HepG2 (cell line): Measurements from ENCODE around the gene GFRA4. TPM values are rescaled to one million over a fixed set of nuclear protein-coding genes. Genes with fewer than 3 reads are reported as not detected.

Experiments used
- ATAC-seq: fragments of 200-7000 bp; cut with Tn5 transposase; 3 replicates; pipeline ENCODE4 v1.9.1; 2020; ENCODE audit warnings: mild to moderate bottlenecking, moderate library complexity
- BruUV-seq: library from RNA; stranded (reverse); fragments of 400-500 nt; replicated peaks from 2 replicates; lab custom pipeline; 2021; lab: Mats Ljungman, UMichigan
- CTCF ChIA-PET: fragments of 300-600 bp; formaldehyde crosslinking; extraction: SDS; loops from one replicate; lab custom pipeline; 2021; ENCODE audit warnings: low total read pairs, inconsistent platforms, low intra/inter-chr PET ratio; lab: Yijun Ruan, JAX
- POLR2A ChIA-PET: fragments of 350-600 bp; sonication (Branson Sonifier 250); formaldehyde crosslinking; loops from one replicate; lab custom pipeline; 2020; ENCODE audit warnings: antibody characterized with exemption, inconsistent platforms; lab: Yijun Ruan, JAX
- DNase-seq: peaks from one replicate; pipeline ENCODE4 v3.0.0-alpha.2; 2015; ENCODE audit warnings: low spot score
- FAIRE-seq: peaks from 3 replicates; lab custom pipeline; 2011; peaks lifted over from hg19 to GRCh38; lab: Jason Lieb, UNC
- H2AFZ ChIP-seq: one replicate; pipeline ENCODE4 v1.6.1; 2011; ENCODE audit warnings: low read length, inconsistent platforms
- H3K27ac ChIP-seq: fragments of 300-600 bp; 3 replicates; pipeline ENCODE4 v1.8.0; 2011; ENCODE audit warnings: mixed run types, mild to moderate bottlenecking, mixed read lengths, low read length, inconsistent platforms; ENCODE audit not compliant: insufficient read depth; ENCODE audit errors: extremely low read length
- H3K27me3 ChIP-seq, 2 experiments: fragments of 200-600 bp in 1 of 2; 2 replicates in 1 of 2; 3 replicates in 1 of 2; pipeline versions ENCODE4 v1.6.0 to v1.8.0; 2011; ENCODE audit warnings: low read length in 2 of 2, mild to moderate bottlenecking in 2 of 2, moderate library complexity in 2 of 2, inconsistent platforms in 1 of 2; ENCODE audit not compliant: insufficient read depth in 2 of 2, control insufficient read depth in 1 of 2
- H3K36me3 ChIP-seq, 2 experiments: fragments of 200-600 bp in 1 of 2; replicated peaks in 1 of 2; 2 replicates in 1 of 2; 3 replicates in 1 of 2; pipeline versions ENCODE4 v1.5.1 to v1.8.0; 2011; ENCODE audit warnings: low read length in 2 of 2, inconsistent platforms in 1 of 2; ENCODE audit not compliant: insufficient read depth in 2 of 2, control insufficient read depth in 1 of 2
- H3K4me1 ChIP-seq: 2 replicates; pipeline ENCODE4 v1.5.1; 2012; ENCODE audit warnings: low read length, inconsistent platforms; ENCODE audit not compliant: insufficient read depth
- H3K4me2 ChIP-seq: 2 replicates; pipeline ENCODE4 v1.6.0; 2011; ENCODE audit warnings: low read depth, low read length, inconsistent platforms
- H3K4me3 ChIP-seq, 3 experiments: fragments of 200-600 bp in 1 of 3; sonication (generic), shearing (Covaris generic) in 1 of 3; replicated peaks in 1 of 3; 2 replicates each; pipeline ENCODE4 v1.5.1; 2011 to 2016; ENCODE audit warnings: low read length in 3 of 3, inconsistent platforms in 2 of 3, low read depth in 2 of 3, mild to moderate bottlenecking in 2 of 3, control low read depth in 1 of 3, mixed read lengths in 1 of 3; ENCODE audit not compliant: insufficient read depth in 1 of 3
- H3K79me2 ChIP-seq: one replicate; pipeline ENCODE4 v1.6.1; 2011; ENCODE audit warnings: low read length, inconsistent platforms; ENCODE audit not compliant: insufficient read depth
- H3K9ac ChIP-seq: 2 replicates; pipeline ENCODE4 v1.6.0; 2011; ENCODE audit warnings: mild to moderate bottlenecking, low read depth, low read length, inconsistent platforms; ENCODE audit not compliant: insufficient read depth
- H3K9me3 ChIP-seq: 2 replicates; pipeline ENCODE4 v1.5.1; 2012; ENCODE audit warnings: mild to moderate bottlenecking, low read length
- H4K20me1 ChIP-seq: 2 replicates; pipeline ENCODE4 v1.6.0; 2011; ENCODE audit warnings: inconsistent platforms, mild to moderate bottlenecking, low read length, moderate library complexity; ENCODE audit not compliant: insufficient read depth
- ARNT ChIP-seq: fragments of 450-650 bp; IDR thresholded peaks from 2 replicates; pipeline ENCODE4 v1.6.1; 2017
- EZH2 ChIP-seq: conservative IDR thresholded peaks from 2 replicates; pipeline ENCODE4 v1.6.1; 2012; ENCODE audit warnings: mild to moderate bottlenecking, low read depth, low read length, moderate library complexity
- HNF1A ChIP-seq, 2 experiments: sonication (generic) in 1 of 2; formaldehyde crosslinking in 1 of 2; IDR thresholded peaks; 2 replicates each; pipeline versions ENCODE4 v1.4.0 to v1.6.1; 2016 to 2020; ENCODE audit warnings: borderline replicate concordance in 1 of 2, low read depth in 1 of 2, mild to moderate bottlenecking in 1 of 2, missing genetic modification reagents in 1 of 2
- HNRNPK ChIP-seq: fragments of 200-400 bp; formaldehyde crosslinking; IDR thresholded peaks from 2 replicates; pipeline ENCODE4 v1.6.1; 2018; ENCODE audit warnings: low read length, low read depth, moderate library complexity, mild to moderate bottlenecking; ENCODE audit not compliant: poor library complexity, severe bottlenecking
- KDM2A ChIP-seq: sonication (generic); formaldehyde crosslinking; IDR thresholded peaks from 2 replicates; pipeline ENCODE4 v1.4.0; 2020; ENCODE audit warnings: low read depth, missing genetic modification reagents, borderline replicate concordance
- MIXL1 ChIP-seq: IDR thresholded peaks from 2 replicates; pipeline ENCODE4 v1.6.1; 2016
- NKX3-1 ChIP-seq: sonication (generic); formaldehyde crosslinking; IDR thresholded peaks from 2 replicates; pipeline ENCODE4 v1.5.0; 2020; ENCODE audit warnings: missing genetic modification reagents
- RFXAP ChIP-seq: sonication (generic); formaldehyde crosslinking; IDR thresholded peaks from 2 replicates; pipeline ENCODE4 v1.4.0; 2020; ENCODE audit warnings: missing genetic modification reagents, borderline replicate concordance
- ZBTB21 ChIP-seq: sonication (generic); formaldehyde crosslinking; IDR thresholded peaks from 2 replicates; pipeline ENCODE4 v1.4.0; 2020; ENCODE audit warnings: missing genetic modification reagents
- ZFP36L1 ChIP-seq: sonication (generic); formaldehyde crosslinking; IDR thresholded peaks from 2 replicates; pipeline ENCODE4 v1.8.0; 2022; ENCODE audit warnings: mild to moderate bottlenecking, missing genetic modification reagents, moderate library complexity
- ZNF256 ChIP-seq: sonication (generic); formaldehyde crosslinking; conservative IDR thresholded peaks from 2 replicates; pipeline ENCODE4 v1.4.0; 2020; ENCODE audit warnings: missing genetic modification reagents
- ZNF772 ChIP-seq: sonication (generic); formaldehyde crosslinking; IDR thresholded peaks from 2 replicates; pipeline ENCODE4 v1.5.0; 2020; ENCODE audit warnings: mild to moderate bottlenecking, missing genetic modification reagents
- ZSCAN9 ChIP-seq: IDR thresholded peaks from 2 replicates; pipeline ENCODE4 v1.6.1; 2016; ENCODE audit warnings: borderline replicate concordance
- WGBS: methylation state at CpG from one replicate; pipeline ENCODE4 v1.1.6; 2017; ENCODE audit warnings: low lambda C conversion rate; 5-methylcytosine and 5-hydroxymethylcytosine counted together
- in situ Hi-C: cut with HindIII; loops from 2 replicates; pipeline ENCODE4 v1.10.0; 2017; ENCODE audit warnings: low pct_unique_long_range_greater_than_20kb; ENCODE audit not compliant: extremely low pct_ligation_motif_present
- intact Hi-C: fragments of 100-400 bp; cut with micrococcal nuclease; formaldehyde crosslinking; loops from one replicate; pipeline ENCODE4 v1.10.0; 2022; ENCODE audit not compliant: unreplicated experiment
- polyA plus RNA-seq, 8 experiments: library from polyadenylated mRNA; depleted of rRNA in 3 of 8; stranded (reverse) in 7 of 8; unstranded in 1 of 8; fragments of >200 nt; fragmentation: Illumina TruSeq in 4 of 8; extraction: Trizol in 4 of 8; gene quantifications; 2 replicates each; pipeline versions ENCODE4 v1.2.1 to v1.2.3, GENCODE V29; 2011 to 2016; ENCODE audit warnings: low read depth in 4 of 8, missing spikeins in 1 of 8, mixed read lengths in 1 of 8; ENCODE audit not compliant: insufficient read depth in 1 of 8
- total RNA-seq, 5 experiments: library from RNA; depleted of rRNA; stranded (reverse); fragments of >200 nt; fragmentation: Illumina TruSeq; extraction: Trizol; gene quantifications; 2 replicates each; pipeline ENCODE4 v1.2.3, GENCODE V29; 2016; ENCODE audit warnings: low read depth in 1 of 5
- TF ChIP-seq, protein P1 (sequence below): sonication (generic); formaldehyde crosslinking; IDR thresholded peaks from 2 replicates; pipeline ENCODE4 v1.5.1; 2020; ENCODE audit warnings: mild to moderate bottlenecking, missing genetic modification reagents, moderate library complexity
- TF ChIP-seq, protein P2 (sequence below): sonication (generic); formaldehyde crosslinking; IDR thresholded peaks from 2 replicates; pipeline ENCODE4 v1.4.0; 2020; ENCODE audit warnings: mild to moderate bottlenecking, missing genetic modification reagents

The GFRA4 gene
- total and polyA plus RNA-seq, 2 of the 13 experiments (the other 11 are each of a cell fraction or from before 2014, with no cell fraction given) = not detected

DNA sequence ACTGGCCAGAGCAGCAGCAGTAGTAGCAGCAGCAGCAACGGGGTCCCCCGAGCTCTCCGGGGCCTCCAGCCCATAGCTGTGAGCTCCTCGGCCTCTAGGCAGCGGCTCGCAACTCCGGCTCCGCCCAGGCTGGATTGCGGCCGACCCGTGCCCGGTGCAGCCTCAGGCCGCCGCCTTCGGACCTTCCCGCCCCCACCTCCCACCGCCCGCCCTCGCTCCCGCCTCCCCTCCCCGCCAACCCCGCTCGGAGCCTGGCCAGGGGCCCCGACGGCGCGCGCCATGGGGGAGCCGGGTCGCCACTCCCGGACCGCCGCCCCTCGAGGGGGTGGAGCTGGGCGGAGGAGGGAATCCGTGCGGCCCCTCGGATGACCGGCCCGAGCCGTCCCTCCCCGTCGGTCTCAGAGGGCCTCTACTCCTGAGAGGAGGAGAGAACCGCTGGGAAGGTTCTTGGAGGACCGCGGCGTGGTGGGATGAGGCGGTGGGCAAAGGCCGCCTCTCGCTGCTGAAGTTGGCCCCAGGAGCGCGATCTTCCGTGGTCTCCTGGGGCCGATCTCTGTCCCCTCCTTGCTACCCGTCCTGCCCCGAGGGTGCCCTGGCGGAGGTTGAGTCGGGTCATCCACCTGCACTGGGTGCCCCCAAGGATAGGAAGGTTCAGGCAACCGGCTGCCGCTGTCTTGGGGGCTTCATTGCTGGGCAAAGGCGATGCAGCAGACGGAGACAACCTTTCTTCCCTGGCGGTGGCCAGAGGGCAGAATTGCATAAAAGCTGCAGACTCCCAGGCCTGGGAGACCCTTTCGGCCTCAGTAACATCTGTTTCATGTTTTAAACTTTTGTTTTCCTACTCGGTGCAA, 19.0 kb upstream of the GFRA4 start, which contains the start of gene ADAM33:
Gene ADAM33 (minus strand): TSS at position 80 of the 851 bp plus-strand sequence. CDS start 6 bp downstream, at position 74.
- Histone ChIP-seq H3K79me2 (no peaks in the 10 kb centered on the region), H3K36me3 (no peaks in the 10 kb centered on the region), H4K20me1 (no peaks in the 10 kb centered on the region), H3K4me3 (peak within 1 kb of the TSS in 1 of 3 experiments; percentile 27; a peak in 1 of 6 replicates), H2AFZ (no peak within 1 kb of the TSS), H3K9me3 (no peaks in the 10 kb centered on the region), H3K27me3 (peaks cover 37 to 83% of the 10 kb centered on the region in 2 experiments), H3K4me1 (0 out of 2 replicates have a peak, but pooled peaks cover 9% of the 10 kb centered on the region), H3K9ac (no peak within 1 kb of the TSS), H3K4me2 (peak within 1 kb of the TSS; percentile 46), H3K27ac (no peak within 1 kb of the TSS)
- peak; percentile 60 for ATAC-seq
- no peak for DNase-seq
- ChIA-PET POLR2A (no interaction called here), CTCF (no interaction called here)
- 22% methylated on average over 58 of the region's 65 CpGs for WGBS
- in situ Hi-C loops = no loop called here
- intact Hi-C loops = no loop called here
- FAIRE-seq = no peak
- no TSS peak for BruUV-seq
- TF ChIP-seq ZSCAN9 = no peak
- TF ChIP-seq MIXL1 = no peak
- TF ChIP-seq, protein P1, sequence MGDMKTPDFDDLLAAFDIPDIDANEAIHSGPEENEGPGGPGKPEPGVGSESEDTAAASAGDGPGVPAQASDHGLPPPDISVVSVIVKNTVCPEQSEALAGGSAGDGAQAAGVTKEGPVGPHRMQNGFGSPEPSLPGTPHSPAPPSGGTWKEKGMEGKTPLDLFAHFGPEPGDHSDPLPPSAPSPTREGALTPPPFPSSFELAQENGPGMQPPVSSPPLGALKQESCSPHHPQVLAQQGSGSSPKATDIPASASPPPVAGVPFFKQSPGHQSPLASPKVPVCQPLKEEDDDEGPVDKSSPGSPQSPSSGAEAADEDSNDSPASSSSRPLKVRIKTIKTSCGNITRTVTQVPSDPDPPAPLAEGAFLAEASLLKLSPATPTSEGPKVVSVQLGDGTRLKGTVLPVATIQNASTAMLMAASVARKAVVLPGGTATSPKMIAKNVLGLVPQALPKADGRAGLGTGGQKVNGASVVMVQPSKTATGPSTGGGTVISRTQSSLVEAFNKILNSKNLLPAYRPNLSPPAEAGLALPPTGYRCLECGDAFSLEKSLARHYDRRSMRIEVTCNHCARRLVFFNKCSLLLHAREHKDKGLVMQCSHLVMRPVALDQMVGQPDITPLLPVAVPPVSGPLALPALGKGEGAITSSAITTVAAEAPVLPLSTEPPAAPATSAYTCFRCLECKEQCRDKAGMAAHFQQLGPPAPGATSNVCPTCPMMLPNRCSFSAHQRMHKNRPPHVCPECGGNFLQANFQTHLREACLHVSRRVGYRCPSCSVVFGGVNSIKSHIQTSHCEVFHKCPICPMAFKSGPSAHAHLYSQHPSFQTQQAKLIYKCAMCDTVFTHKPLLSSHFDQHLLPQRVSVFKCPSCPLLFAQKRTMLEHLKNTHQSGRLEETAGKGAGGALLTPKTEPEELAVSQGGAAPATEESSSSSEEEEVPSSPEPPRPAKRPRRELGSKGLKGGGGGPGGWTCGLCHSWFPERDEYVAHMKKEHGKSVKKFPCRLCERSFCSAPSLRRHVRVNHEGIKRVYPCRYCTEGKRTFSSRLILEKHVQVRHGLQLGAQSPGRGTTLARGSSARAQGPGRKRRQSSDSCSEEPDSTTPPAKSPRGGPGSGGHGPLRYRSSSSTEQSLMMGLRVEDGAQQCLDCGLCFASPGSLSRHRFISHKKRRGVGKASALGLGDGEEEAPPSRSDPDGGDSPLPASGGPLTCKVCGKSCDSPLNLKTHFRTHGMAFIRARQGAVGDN = peak; percentile 15; the same call in 1 of the 2 replicates
- TF ChIP-seq, protein P2, sequence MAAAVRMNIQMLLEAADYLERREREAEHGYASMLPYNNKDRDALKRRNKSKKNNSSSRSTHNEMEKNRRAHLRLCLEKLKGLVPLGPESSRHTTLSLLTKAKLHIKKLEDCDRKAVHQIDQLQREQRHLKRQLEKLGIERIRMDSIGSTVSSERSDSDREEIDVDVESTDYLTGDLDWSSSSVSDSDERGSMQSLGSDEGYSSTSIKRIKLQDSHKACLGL (CRISPR knock-in tag) = 0 out of 2 replicates have a peak, but pooled peaks have one; percentile 26
- TF ChIP-seq RFXAP (CRISPR knock-in tag) = no peak
- no peak for TF ChIP-seq ZNF256
- peak; percentile 80; the same call in 1 of the 2 replicates for TF ChIP-seq EZH2
- TF ChIP-seq HNF1A (IDR thresholded peaks at IDR 0.05; ENCODE audit: low read depth) = no peak
- TF ChIP-seq HNF1A (CRISPR knock-in tag; IDR thresholded peaks at IDR 0.05; ENCODE audit: borderline replicate concordance) = 0 out of 2 replicates have a peak, but pooled peaks have one; percentile 8
- TF ChIP-seq ZFP36L1 (CRISPR knock-in tag) = no peak
- TF ChIP-seq HNRNPK = peak; percentile 44
- 0 out of 2 replicates have a peak, but pooled peaks have one; percentile 14 for TF ChIP-seq ZNF772 (CRISPR knock-in tag)
- no peak for TF ChIP-seq ARNT
- no peak for TF ChIP-seq ZBTB21 (CRISPR knock-in tag)
- 0 out of 2 replicates have a peak, but pooled peaks have one; percentile 8 for TF ChIP-seq KDM2A (CRISPR knock-in tag)
- no peak for TF ChIP-seq NKX3-1 (CRISPR knock-in tag)
